Measurements from ENCODE around the gene CIP2A.

- TF ChIP-seq CTCF (IDR thresholded peaks at IDR 0.05) (no peak), POLR2A (IDR thresholded peaks at IDR 0.05) (no peak)
These were observed 13.2 kb upstream of the CIP2A start for GRCh38 chr3:108602249-108602934.

Data from esophagus squamous epithelium (tissue), 4 donors.